Ishikawa (cell line): ENCODE data around the gene AKR1B1.

ENCODE experiments used
- CEBPB ChIP-seq: IDR thresholded peaks from 2 replicates; pipeline ENCODE4 v1.6.1; 2012
- CREB1 ChIP-seq: IDR thresholded peaks from 2 replicates; pipeline ENCODE4 v1.6.1; 2012; ENCODE audit warnings: low read depth
- EGR1 ChIP-seq: IDR thresholded peaks from 2 replicates; pipeline ENCODE4 v1.6.1; 2012
- EP300 ChIP-seq: IDR thresholded peaks from 2 replicates; pipeline ENCODE4 v1.6.1; 2012; ENCODE audit warnings: borderline replicate concordance
- FOXM1 ChIP-seq: IDR thresholded peaks from 2 replicates; pipeline ENCODE4 v1.6.1; 2012; ENCODE audit warnings: low read depth, borderline replicate concordance
- MAX ChIP-seq: IDR thresholded peaks from 2 replicates; pipeline ENCODE4 v1.6.1; 2012
- NFIC ChIP-seq: IDR thresholded peaks from 2 replicates; pipeline ENCODE4 v1.6.1; 2012
- RAD21 ChIP-seq: IDR thresholded peaks from 2 replicates; pipeline ENCODE4 v1.6.1; 2012; ENCODE audit warnings: low read depth
- TAF1 ChIP-seq: IDR thresholded peaks from 2 replicates; pipeline ENCODE4 v1.6.1; 2012; ENCODE audit warnings: low read depth, mild to moderate bottlenecking
- TCF12 ChIP-seq: IDR thresholded peaks from 2 replicates; pipeline ENCODE4 v1.6.1; 2012; ENCODE audit warnings: low read depth
- TEAD4 ChIP-seq: IDR thresholded peaks from 2 replicates; pipeline ENCODE4 v1.6.1; 2012
- USF1 ChIP-seq: IDR thresholded peaks from 2 replicates; pipeline ENCODE4 v1.6.1; 2012
- YY1 ChIP-seq: IDR thresholded peaks from 2 replicates; pipeline ENCODE4 v1.6.1; 2012; ENCODE audit warnings: low read depth
- ZBTB7A ChIP-seq: IDR thresholded peaks from 2 replicates; pipeline ENCODE4 v1.6.1; 2012; ENCODE audit warnings: low read depth
- TF ChIP-seq, protein P1 (sequence below): IDR thresholded peaks from 2 replicates; pipeline ENCODE4 v1.6.1; 2012; ENCODE audit warnings: low read depth, mild to moderate bottlenecking

The AKR1B1 gene

DNA sequence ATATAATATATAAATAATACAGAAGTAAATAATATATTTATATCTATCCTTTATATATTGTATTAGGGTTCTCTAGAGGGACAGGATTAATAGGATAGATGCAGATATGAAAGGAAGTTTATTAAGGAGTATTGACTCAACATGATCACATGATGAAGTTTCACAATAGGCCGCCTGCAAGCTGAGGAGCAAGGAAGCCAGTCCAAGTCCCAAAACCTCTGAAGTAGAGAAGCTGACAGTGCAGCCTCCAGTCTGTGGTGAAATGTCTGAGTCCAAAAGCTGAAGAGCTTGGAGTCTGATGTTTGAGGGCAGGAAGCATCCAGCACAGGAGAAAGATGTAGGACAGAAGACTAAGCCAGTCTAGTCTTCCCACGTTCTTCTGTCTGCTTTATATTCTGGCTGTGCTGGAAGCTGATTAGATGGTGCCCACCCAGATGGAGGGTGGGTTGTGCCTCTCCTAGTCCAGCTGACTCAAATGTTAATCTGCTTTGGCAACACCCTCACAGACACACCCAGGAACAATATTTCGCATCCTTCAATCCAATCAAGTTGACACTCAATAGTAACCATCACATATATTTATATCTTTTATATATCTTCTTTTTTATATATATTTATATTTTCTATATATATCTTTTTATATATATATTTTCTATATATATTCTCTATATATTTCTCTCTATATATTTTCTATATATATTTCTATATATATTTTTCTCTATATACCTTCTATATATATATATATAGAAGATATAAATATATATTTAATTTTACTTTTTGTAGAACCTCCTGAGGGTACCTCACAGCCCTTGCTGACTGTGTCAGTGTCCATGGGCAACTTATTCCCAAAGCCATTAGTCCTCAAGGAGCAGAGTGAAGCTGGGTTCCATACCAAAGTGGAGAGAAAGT is 43.8 kb upstream of the AKR1B1 start:
- no peak for TF ChIP-seq CREB1
- TF ChIP-seq TCF12 = no peak
- no peak for TF ChIP-seq MAX
- no peak for TF ChIP-seq RAD21
- TF ChIP-seq NFIC = no peak
- TF ChIP-seq USF1 = no peak
- no peak for TF ChIP-seq CEBPB

GRCh38 chr7:134500982-134501381 is 42.1 kb upstream of the AKR1B1 start:
- no peak for TF ChIP-seq TEAD4
- TF ChIP-seq RAD21 = no peak
- no peak for TF ChIP-seq FOXM1
- TF ChIP-seq CEBPB = no peak
- TF ChIP-seq YY1 = no peak
- no peak for TF ChIP-seq TAF1
- no peak for TF ChIP-seq CREB1
- TF ChIP-seq, protein P1, sequence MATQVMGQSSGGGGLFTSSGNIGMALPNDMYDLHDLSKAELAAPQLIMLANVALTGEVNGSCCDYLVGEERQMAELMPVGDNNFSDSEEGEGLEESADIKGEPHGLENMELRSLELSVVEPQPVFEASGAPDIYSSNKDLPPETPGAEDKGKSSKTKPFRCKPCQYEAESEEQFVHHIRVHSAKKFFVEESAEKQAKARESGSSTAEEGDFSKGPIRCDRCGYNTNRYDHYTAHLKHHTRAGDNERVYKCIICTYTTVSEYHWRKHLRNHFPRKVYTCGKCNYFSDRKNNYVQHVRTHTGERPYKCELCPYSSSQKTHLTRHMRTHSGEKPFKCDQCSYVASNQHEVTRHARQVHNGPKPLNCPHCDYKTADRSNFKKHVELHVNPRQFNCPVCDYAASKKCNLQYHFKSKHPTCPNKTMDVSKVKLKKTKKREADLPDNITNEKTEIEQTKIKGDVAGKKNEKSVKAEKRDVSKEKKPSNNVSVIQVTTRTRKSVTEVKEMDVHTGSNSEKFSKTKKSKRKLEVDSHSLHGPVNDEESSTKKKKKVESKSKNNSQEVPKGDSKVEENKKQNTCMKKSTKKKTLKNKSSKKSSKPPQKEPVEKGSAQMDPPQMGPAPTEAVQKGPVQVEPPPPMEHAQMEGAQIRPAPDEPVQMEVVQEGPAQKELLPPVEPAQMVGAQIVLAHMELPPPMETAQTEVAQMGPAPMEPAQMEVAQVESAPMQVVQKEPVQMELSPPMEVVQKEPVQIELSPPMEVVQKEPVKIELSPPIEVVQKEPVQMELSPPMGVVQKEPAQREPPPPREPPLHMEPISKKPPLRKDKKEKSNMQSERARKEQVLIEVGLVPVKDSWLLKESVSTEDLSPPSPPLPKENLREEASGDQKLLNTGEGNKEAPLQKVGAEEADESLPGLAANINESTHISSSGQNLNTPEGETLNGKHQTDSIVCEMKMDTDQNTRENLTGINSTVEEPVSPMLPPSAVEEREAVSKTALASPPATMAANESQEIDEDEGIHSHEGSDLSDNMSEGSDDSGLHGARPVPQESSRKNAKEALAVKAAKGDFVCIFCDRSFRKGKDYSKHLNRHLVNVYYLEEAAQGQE = no peak

DNA sequence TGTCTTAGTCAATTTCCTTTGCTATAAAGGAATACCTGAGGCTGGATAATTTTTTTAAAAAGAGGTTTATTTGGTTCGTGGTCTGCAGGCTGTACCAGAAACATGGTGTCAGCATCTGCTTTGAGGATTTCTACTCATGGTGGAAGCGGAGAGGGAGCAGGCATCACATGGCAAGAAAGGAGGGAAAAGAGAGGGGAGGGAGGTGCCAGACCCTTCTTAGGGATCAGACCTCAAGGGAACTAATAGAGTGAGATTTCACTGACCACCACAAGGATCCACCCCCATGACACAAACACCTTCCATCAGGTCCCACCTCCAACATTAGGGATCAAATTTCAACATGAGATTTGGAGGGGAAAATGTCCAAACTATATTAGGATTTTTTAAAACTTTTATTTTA is 41.5 kb upstream of the AKR1B1 start:
- TF ChIP-seq EP300 = no peak
- no peak for TF ChIP-seq TAF1
- no peak for TF ChIP-seq TCF12
- no peak for TF ChIP-seq YY1

GRCh38 chr7:134495546-134495945 is 36.6 kb upstream of the AKR1B1 start:
- TF ChIP-seq TEAD4 = no peak
- no peak for TF ChIP-seq YY1
- no peak for TF ChIP-seq TAF1
- TF ChIP-seq MAX = no peak
- TF ChIP-seq USF1 = no peak
- no peak for TF ChIP-seq ZBTB7A
- TF ChIP-seq EP300 = no peak
- TF ChIP-seq RAD21 = no peak
- TF ChIP-seq FOXM1 = no peak
- no peak for TF ChIP-seq NFIC
- TF ChIP-seq CEBPB = no peak
- no peak for TF ChIP-seq TCF12
- TF ChIP-seq, protein P1 = no peak

DNA sequence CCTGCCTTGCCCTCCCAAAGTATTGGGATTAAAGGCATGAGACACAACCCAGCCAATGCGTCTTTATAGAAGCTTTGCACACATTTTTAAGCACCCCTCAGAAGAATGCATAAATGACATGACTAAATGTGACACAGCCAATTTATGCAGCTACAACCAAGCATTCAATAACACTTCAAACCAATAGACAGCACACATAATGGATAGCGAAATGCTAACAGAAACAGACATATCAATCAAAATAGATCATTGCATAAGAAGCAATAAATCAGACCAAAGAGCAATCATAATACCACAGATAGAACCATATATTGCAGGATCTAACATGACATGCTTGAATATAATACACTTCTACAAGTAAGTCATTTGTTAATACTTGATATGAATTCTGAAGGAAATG is 34.2 kb upstream of the AKR1B1 start:
- no peak for TF ChIP-seq TEAD4
- TF ChIP-seq USF1 = no peak
- TF ChIP-seq RAD21 = no peak
- TF ChIP-seq CREB1 = no peak
- TF ChIP-seq MAX = no peak
- TF ChIP-seq EGR1 = no peak
- no peak for TF ChIP-seq NFIC
- TF ChIP-seq, protein P1 = no peak
- no peak for TF ChIP-seq YY1
- TF ChIP-seq EP300 = no peak
